Right cardiac atrium (tissue), 5 donors: ENCODE measurements around the gene RAB38. TPM values are rescaled to one million over a fixed set of nuclear protein-coding genes. Genes with fewer than 3 reads are reported as not detected.
A peak's percentile ranks its signal among the peaks of the same experiment; 100 is the strongest.

Experiments used
- ATAC-seq, 2 donors: fragments of 200-7000 bp; cut with Tn5 transposase; one replicate each; pipeline versions ENCODE4 v1.8.0 to v1.9.1; 2020; ENCODE audit warnings: moderate library complexity in 2 of 2, mild to moderate bottlenecking in 1 of 2
- DNase-seq, 3 donors: peaks; one replicate each; pipeline ENCODE4 v3.0.0-alpha.2; 2020
- H3K27ac ChIP-seq: one replicate; pipeline ENCODE4 v1.5.1; 2013; ENCODE audit warnings: mild to moderate bottlenecking, low read length, control low read depth, moderate library complexity
- H3K27me3 ChIP-seq: one replicate; pipeline ENCODE4 v1.6.1; 2013; ENCODE audit not compliant: control insufficient read depth, insufficient read depth
- H3K4me1 ChIP-seq: one replicate; pipeline ENCODE4 v1.6.1; 2013; ENCODE audit warnings: low read length; ENCODE audit not compliant: control insufficient read depth, insufficient read depth
- H3K4me3 ChIP-seq: one replicate; pipeline ENCODE4 v1.5.1; 2013; ENCODE audit warnings: low read length, control low read depth
- H3K9me3 ChIP-seq: one replicate; pipeline ENCODE4 v1.6.1; 2013; ENCODE audit warnings: low read length; ENCODE audit not compliant: control insufficient read depth
- WGBS: extraction: QIAGEN DNeasy Blood & Tissue Kit; methylation state at CpG from one replicate; pipeline ENCODE4 v1.1.7; 2013; 5-methylcytosine and 5-hydroxymethylcytosine counted together
- intact Hi-C, 4 donors: fragments of 100-400 bp; cut with DNase I; formaldehyde crosslinking; loops; one replicate each; pipeline versions ENCODE4 v1.11.0 to v1.14.0; 2022 to 2023
- long read RNA-seq, 4 donors: library from polyadenylated mRNA; unstranded; transcript quantifications; one replicate each; pipeline ENCODE4 v2.0.0, GENCODE V29; 2020 to 2021
- polyA plus RNA-seq: library from polyadenylated mRNA; stranded (reverse); fragments of 200-250 nt; gene quantifications from one replicate; pipeline ENCODE4 v1.2.3, GENCODE V29; 2013
- total RNA-seq, 4 donors: library from RNA; stranded (reverse); fragmentation: NEBNext Ultra II Directional; extraction: Animal tissue kit (Norgen Biotek cat#: 25700); gene quantifications; one replicate each; pipeline ENCODE4 v1.2.1, GENCODE V29; 2021
- donor health status: healthy with polysubstance abuse.
- donor health status: DM: no; HTN: yes; CAD: no.
- donor health status: DM: no; HTN: no; CAD: no.
- donor health status: DM: no; HTN: yes; CAD: no; lungs with severe emphysema.
- donor health status: DM: yes; HTN: yes; CAD: no.

RAB38 gene
- total RNA-seq (1 to 10 TPM in 3 of 4 donors, under 1 TPM in 1; 0.39 to 1.4 (median 1.1) TPM), polyA plus RNA-seq (0.52 TPM)
- long read RNA-seq, donor 1, partial matches to known transcripts, result 0 of 1 reads
- long read RNA-seq, donor 1, other reads (novel, unspliced or antisense), result 0 of 1 reads
- long read RNA-seq, donor 2, partial matches to known transcripts, result 0 of 2 reads
- long read RNA-seq, donor 2, other reads (novel, unspliced or antisense), result 0 of 2 reads
- long read RNA-seq, donor 3, partial matches to known transcripts, result 0 of 1 reads
- long read RNA-seq, donor 3, other reads (novel, unspliced or antisense), result 0 of 1 reads
- long read RNA-seq, donor 4, partial matches to known transcripts, result 0 of 1 reads
- long read RNA-seq, donor 4, other reads (novel, unspliced or antisense), result 0 of 1 reads

- Histone ChIP-seq H3K27me3 (no peaks in the 10 kb centered on the region), H3K4me3 (peak within 1 kb of the TSS; percentile 72), H3K27ac (no peak within 1 kb of the TSS), H3K4me1 (no peaks in the 10 kb centered on the region), H3K9me3 (no peaks in the 10 kb centered on the region)
- intact Hi-C loops, result no loop called here
- 2% methylated on average over 54 of the region's 54 CpGs for WGBS
- ATAC-seq, result peak; percentile 91 to 97
- peak; percentile 77 to 88 (median 83) for DNase-seq
Measured at GRCh38 chr11:88174709-88175568, at the start of gene RAB38. Gene RAB38, minus strand, starts transcription at chr11:88175443. Its CDS starts 59 bp downstream, at chr11:88175384.

GRCh38 chr11:88213406-88213805, 38.2 kb upstream of the RAB38 start:
- intact Hi-C loops, result no loop called here
- H3K27me3 ChIP-seq, result no peaks in the 10 kb centered on the region
- H3K4me3 ChIP-seq, result no peak overlapping the region
- DNase-seq (no peak), ATAC-seq (no peak)
- no peak overlapping the region for H3K27ac ChIP-seq
- no peaks in the 10 kb centered on the region for H3K4me1 ChIP-seq
- no peaks in the 10 kb centered on the region for H3K9me3 ChIP-seq

- intact Hi-C loops, result no loop called here
- no peak for ATAC-seq
Measured at GRCh38 chr11:88212300-88212699, 37.1 kb upstream of the RAB38 start.

GRCh38 chr11:88208745-88209144, 33.5 kb upstream of the RAB38 start:
- ATAC-seq (no peak), DNase-seq (no peak)
- Histone ChIP-seq H3K27me3 (no peaks in the 10 kb centered on the region), H3K9me3 (no peaks in the 10 kb centered on the region), H3K27ac (no peak overlapping the region), H3K4me1 (no peaks in the 10 kb centered on the region), H3K4me3 (no peak overlapping the region)
- 66% methylated on average over 2 of the region's 2 CpGs for WGBS
- intact Hi-C loops, result no loop called here

More at GRCh38 chr11:88212300-88212699, 37.1 kb upstream of the RAB38 start:
- no peak overlapping the region for H3K27ac ChIP-seq
- H3K4me3 ChIP-seq, result no peak overlapping the region
- H3K9me3 ChIP-seq, result no peaks in the 10 kb centered on the region
- WGBS, result 61% methylated on average over 1 of the region's 1 CpG
- no peak for DNase-seq
- no peaks in the 10 kb centered on the region for H3K27me3 ChIP-seq
- H3K4me1 ChIP-seq, result no peaks in the 10 kb centered on the region

- Histone ChIP-seq H3K27ac (no peak overlapping the region), H3K27me3 (no peaks in the 10 kb centered on the region), H3K9me3 (no peaks in the 10 kb centered on the region), H3K4me1 (no peaks in the 10 kb centered on the region), H3K4me3 (no peak overlapping the region)
- intact Hi-C loops, result no loop called here
- DNase-seq (no peak), ATAC-seq (no peak)
- WGBS, result 0% methylated on average over 1 of the region's 1 CpG
Measured at GRCh38 chr11:88206751-88207150, 31.5 kb upstream of the RAB38 start.

- WGBS, result 96% methylated on average over 3 of the region's 3 CpGs
- ATAC-seq, result no peak
Measured at GRCh38 chr11:88204353-88204752, 29.1 kb upstream of the RAB38 start.

GRCh38 chr11:88203604-88204003, 28.4 kb upstream of the RAB38 start:
- DNase-seq (no peak), ATAC-seq (no peak)
- H3K4me1 ChIP-seq, result no peaks in the 10 kb centered on the region
- intact Hi-C loops, result no loop called here
- no peaks in the 10 kb centered on the region for H3K27me3 ChIP-seq
- H3K27ac ChIP-seq, result no peak overlapping the region
- no peaks in the 10 kb centered on the region for H3K9me3 ChIP-seq
- WGBS, result 95% methylated on average over 2 of the region's 2 CpGs
- no peak overlapping the region for H3K4me3 ChIP-seq

More at GRCh38 chr11:88204353-88204752, 29.1 kb upstream of the RAB38 start:
- intact Hi-C loops, result no loop called here
- Histone ChIP-seq H3K4me3 (no peak overlapping the region), H3K4me1 (no peaks in the 10 kb centered on the region), H3K27ac (no peak overlapping the region), H3K9me3 (no peaks in the 10 kb centered on the region), H3K27me3 (no peaks in the 10 kb centered on the region)
- DNase-seq, result no peak

- Histone ChIP-seq H3K4me1 (no peaks in the 10 kb centered on the region), H3K4me3 (no peak overlapping the region), H3K27ac (no peak overlapping the region), H3K9me3 (no peaks in the 10 kb centered on the region), H3K27me3 (no peaks in the 10 kb centered on the region)
- intact Hi-C loops, result no loop called here
- DNase-seq (no peak), ATAC-seq (no peak)
- 83% methylated on average over 1 of the region's 1 CpG for WGBS
Measured at GRCh38 chr11:88202498-88202897, 27.3 kb upstream of the RAB38 start.

- no peak for ATAC-seq
- DNase-seq, result no peak
- intact Hi-C loops, result no loop called here
- Histone ChIP-seq H3K27me3 (no peaks in the 10 kb centered on the region), H3K4me1 (no peaks in the 10 kb centered on the region), H3K9me3 (no peaks in the 10 kb centered on the region), H3K4me3 (no peak overlapping the region), H3K27ac (no peak overlapping the region)
Measured at GRCh38 chr11:88196393-88196792, 21.1 kb upstream of the RAB38 start.

- no peak overlapping the region for H3K4me3 ChIP-seq
- no peaks in the 10 kb centered on the region for H3K27me3 ChIP-seq
- H3K4me1 ChIP-seq, result no peaks in the 10 kb centered on the region
- ATAC-seq, result no peak
- DNase-seq, result no peak
- intact Hi-C loops, result no loop called here
- no peaks in the 10 kb centered on the region for H3K9me3 ChIP-seq
- H3K27ac ChIP-seq, result no peak overlapping the region
Measured at GRCh38 chr11:88195908-88196307, 20.7 kb upstream of the RAB38 start.

GRCh38 chr11:88194990-88195389, 19.7 kb upstream of the RAB38 start:
- intact Hi-C loops, result no loop called here
- DNase-seq, result no peak
- no peaks in the 10 kb centered on the region for H3K4me1 ChIP-seq
- H3K9me3 ChIP-seq, result no peaks in the 10 kb centered on the region
- H3K27me3 ChIP-seq, result no peaks in the 10 kb centered on the region
- no peak for ATAC-seq
- H3K27ac ChIP-seq, result no peak overlapping the region
- 47% methylated on average over 1 of the region's 1 CpG for WGBS
- H3K4me3 ChIP-seq, result no peak overlapping the region
